Measurements from ENCODE around the gene RGCC.
"Not testable (repeated sequence)": the region's sequence is repeated elsewhere in the genome, so short reads cannot be mapped to it uniquely, and the experiment has no call there.

The RGCC gene

DNA sequence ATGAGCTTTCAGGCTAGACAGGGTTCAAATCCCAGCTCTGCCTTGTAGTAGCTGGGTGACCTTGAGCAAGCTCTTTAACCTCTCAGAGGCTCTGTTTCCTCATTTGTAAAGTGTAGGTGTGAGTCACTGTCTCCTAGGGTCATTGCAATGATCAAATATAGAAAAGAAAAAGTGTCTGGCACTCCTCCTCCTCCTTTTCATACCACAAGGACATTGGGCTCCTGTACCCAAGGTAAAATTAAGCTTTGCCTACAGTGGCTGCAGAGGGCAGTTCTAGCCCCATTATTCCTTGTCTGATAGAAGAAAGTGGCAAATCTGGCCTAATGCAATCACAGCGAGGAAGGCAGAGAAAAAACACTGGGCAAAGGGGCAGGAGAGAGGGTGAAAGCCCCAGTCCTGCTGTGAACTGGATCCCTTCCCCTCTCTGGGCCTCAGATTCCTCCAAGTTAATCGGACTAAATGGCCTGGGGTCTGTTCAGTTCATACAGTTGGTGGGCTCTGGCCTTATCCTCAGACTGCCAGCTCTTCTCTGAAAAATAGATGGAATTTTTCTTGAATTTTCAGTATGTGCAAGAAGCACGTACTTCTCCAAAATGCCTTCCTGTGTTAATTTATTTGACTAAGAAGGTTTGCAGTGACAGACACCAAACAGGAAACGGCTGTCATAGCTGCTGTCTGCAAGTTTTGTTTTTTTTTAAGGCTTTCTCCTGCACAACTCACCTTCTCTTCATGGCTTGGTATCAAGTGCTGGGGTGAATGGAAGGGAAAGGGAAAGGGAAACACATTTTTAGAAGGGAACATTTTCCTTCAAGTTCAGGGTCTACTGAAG is 35.3 kb downstream of the RGCC start:
- no peak for DNase-seq

DNA sequence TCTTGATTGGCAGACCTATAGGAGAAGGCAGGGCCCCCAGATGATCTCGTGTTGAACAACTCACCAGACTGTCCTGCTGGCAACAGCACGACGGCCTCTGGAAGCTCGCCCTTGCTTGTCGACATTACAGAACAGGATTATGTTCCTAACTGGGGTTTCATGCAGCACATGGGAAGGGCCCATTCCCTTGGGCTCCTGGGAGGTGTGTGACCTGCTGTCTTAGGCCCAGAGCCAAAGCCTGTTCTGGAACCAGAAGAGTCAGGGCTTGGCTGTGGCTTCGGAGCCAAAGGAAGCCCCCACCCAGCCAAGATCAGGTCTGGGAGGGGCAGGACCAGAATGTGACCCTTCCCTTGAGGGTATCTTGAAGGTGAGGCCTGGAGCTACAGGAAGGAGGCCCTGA is 36.9 kb downstream of the RGCC start:
- DNase-seq = no peak

DNA sequence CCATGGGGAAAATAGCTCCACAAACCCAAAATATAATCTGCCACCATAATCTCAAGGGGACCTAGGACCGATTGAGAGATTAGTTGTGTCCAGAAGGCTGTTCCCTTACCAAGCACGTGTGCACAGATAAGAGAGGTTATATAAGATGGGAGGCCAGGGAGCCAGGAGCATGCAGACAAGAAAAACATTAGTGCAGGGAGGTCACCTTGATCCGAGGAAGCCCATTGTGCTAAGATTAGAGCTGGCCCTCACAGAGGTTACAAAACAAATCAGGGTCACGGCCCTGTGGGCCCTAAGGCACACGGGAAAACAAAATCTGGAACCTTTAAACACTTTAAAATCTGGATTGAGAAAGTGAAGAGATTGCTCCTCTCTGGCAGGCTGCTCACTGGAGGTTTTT is 37.7 kb downstream of the RGCC start:
- DNase-seq = no peak

DNA sequence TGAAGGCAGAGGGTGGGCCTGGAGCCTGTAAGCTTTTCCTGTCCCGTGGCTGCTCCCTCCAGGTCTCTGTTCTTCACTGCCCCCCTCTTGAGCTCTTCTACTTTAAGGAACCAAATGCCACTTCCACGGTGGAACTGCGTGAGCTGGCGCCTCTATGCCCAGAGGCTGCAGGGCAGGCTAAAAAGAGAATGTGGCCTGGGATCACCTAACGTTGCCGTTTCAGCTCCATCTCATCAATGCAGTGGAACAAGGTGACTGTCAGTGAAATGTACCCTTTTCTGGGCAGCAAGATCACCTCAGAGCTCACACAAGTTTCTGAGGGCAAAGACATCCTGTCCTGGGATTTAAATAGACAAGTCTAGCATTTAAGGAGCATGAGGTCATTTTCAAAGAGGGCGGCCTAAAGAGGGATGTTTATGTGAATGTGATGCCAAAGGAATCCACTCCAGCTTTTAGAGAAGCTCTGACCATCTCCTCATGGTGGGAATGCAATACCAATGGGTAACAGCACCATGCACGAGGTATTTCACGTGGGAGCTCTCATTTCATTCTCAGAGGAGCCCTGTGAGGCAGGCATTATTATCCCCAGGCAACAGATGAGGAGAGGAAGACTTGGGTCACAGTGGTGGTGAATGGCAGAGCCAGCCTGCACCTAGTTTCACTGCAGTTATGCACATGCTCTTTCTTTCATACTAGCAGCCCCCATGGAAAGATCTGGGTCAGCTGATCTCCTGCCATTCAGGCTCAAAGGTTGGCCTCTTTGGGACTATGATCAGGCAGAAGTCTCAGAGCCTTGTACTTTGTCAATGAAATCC is 39.3 kb downstream of the RGCC start:
- DNase-seq = no peak

DNA sequence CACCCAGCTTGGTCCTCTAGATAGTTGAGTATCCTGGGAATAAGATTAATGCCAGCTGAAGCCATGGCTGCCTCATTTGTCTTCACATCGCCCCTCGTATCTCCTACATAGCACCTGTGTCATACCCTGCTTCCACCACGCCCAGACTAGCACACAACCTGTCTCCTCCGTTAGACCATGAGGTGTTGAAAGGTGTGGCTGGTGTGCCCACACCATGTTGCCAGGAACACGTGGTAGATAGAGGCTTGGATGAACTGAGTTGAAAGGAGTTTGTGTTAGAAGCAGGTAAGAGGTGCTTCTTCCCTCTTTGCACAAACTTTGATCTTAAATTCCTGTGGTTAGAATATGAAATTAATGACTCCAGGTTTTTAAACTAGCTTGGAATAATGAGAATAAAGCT is 40.1 kb downstream of the RGCC start:
- DNase-seq = no peak

DNA sequence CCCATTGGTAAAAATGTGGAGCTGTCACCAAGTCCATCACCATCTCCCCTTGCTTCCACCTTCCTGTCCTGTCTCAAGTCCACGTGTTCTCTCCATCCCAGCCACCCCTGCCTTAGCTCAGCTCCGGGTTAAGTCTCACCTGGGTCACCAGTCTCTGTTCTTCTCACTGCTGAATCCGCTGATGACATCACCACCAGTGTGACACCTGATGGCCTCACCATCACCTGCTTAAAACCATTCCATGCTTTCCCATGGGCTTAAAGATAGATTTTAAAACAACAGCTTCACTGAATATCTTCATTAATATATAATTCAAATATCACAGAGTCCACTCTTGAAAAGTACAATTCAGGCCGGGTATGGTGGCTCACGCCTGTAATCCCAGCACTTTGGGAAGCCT is 42.1 kb downstream of the RGCC start:
- no peak for DNase-seq

DNA sequence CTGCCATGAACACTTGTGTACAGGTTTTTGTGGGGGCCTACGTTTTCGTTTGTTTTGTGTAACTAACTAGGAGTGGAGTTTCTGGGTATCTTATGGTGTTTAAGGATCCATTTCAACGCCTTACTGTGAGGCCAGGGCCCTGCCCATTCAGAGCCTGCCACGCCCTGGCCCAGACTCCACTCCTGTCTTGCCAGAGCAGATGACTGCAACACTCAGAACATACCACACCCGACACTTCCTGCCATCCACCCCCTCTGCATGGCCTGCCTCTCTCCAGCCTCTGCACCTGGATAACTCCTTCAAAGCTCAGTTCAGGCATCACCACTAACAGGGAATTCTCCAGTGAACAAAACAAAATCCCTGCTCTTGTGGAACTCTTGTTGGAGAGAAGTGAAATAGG is 43.2 kb downstream of the RGCC start:
- DNase-seq = peak; percentile 53

DNA sequence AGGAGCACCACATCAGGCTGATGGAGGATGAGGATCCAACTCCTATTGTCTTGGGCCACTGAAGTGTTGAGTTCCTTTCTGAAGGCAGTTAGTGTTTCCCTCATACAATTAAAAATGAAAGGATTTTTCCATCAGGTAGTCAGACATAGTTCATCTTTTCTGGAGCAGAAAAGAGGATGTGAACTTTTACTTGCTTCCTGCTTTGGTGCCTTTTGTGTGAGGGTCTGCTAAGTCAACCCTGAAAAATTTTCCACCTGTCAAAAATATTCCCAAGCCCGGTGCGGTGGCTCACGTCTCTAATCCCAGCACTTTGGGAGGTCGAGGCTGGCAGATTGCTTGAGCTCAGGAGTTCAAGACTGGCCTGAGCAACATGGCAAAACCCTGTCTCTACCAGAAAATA is 43.9 kb downstream of the RGCC start:
- DNase-seq = no peak

DNA sequence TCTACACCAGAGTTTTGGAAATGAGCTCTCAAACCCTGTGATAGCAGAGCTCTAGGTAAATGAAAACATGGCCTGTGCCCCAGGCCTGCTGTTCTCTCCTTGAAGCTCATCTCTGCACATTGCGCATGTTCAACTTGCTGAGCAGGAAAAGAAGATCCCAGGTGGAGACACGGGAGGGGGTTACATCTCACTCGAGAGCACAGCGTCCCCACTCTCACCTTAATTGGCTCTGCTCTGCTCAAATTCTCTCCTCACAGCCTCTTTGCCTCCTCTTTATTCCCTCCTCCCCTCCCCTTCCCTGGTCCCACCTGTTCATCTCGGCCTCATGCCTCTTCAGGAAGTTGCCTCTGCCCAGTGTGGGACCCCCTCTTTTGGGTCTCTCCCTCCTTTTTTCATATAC is 44.7 kb downstream of the RGCC start:
- no peak for DNase-seq

DNA sequence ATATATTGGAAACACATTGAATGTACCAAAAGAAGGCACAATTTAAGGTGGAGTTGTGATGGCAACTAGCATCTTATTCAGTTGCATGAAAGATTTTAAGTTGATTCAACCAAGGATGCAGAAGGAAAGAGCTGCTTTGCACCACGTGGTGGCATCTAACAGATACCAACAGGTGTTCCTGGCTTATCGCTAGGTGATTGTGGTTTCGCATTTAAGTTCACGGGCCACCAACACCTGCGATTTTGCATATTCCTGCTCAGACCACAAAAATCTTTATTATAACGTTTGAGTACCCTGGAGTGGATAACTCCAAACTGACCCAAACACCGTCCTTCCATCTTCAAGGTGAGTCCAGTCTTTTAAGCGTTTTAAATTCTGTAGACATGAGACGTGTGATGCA is 45.3 kb downstream of the RGCC start:
- DNase-seq = no peak

DNA sequence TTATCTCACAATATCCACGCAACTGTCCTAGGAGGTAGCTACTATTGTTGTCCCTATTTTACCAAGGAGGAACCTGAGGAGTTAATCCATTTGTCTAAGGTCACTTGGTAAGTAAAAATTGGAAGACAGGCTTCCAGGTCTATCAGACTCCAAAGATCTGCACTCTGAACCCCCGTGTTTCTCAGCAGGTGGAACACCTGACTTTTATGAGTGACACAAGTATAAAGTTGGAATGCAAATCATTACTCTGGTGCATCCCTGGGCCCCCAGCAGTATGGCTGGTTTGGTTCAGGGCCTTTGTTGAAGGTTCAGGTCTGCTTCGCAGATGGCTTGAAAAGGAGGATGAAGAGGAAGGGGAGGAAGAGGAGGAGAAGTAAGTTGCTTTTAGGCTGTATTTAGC is 46.0 kb downstream of the RGCC start:
- DNase-seq = no peak

DNA sequence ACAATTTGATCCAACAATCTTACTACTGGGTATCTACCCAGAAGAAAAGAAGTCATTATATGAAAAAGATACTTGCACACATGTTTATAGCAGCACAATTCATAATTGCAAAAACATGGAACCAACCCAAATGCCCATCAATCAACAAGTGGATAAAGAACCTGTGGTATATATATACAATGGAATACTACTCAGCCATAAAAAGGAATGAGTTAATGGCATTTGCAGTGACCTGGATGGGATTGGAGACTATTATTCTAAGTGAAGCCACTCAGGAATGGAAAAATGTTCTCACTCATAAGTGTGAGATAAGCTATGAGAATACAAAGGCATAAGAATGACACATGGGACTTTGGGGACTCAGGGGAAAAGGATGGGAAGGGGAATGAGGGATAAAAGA is 47.3 kb downstream of the RGCC start:
- not testable (repeated sequence) for DNase-seq

DNA sequence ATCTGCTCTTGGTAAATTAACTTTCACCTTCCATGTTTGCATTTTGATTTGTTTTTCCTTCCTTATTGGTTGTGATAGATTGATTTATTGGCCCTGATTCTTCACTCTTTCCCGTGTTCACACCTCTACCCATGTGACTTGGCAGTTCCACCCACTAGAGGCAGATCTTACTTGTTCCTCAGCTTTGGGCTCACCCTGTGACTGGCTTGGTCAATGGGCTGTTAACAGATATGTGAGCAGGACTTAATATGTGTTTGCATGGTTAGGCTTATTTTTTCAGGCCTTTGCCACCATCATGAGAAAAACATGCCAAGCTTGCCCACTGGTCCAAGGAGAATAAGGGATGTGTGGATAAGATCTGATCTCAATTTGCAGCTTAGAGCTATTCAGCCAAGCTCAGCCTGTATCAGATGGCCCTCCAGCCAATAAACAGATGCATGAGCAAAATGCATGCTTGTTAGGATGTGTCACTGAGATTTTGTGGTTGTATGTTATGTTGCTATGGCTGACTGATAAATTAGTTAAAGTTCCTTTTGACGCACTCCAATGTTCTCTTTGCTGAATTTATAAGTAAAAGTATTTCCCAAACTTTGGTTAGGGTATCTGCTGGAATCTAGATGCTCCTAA is 48.0 kb downstream of the RGCC start:
- DNase-seq = no peak

DNA sequence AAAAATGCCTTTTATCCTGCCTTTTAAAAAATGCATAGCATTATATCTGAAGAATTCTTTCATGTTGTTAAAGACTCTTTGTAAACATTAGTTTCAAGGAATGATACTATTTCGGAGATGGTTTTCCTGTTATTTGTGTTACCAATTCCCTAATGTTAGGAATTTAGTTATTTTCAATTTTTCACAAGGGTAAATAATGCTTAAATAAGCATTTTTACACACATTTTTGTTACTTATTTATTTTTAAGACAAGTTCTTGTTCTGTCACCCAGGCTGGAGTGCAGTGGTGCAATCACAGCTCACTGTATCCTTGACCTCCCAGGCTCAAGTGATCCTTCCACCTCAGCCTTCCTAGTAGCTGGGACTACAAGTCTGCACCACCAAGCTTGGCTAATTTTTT is 49.0 kb downstream of the RGCC start:
- no peak for DNase-seq

DNA sequence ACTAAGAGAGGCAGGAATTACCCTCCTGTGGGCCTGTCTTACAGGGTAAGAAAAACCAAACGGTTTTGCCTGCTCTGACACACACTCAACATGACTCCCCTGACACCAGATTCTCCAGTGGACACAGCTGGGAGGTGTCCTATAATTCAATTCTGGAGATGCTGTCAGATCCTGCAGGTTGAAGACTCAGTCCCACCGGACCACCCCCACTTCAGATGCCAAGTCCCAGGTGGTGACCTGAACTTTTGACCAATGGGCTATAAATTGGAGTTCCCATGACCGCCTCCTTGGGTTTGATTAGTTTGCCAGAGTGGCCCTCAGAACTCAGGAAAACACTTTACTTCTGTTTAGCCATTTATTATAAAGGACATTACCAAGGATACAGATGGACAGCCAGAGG is 52.6 kb downstream of the RGCC start:
- DNase-seq = no peak

DNA sequence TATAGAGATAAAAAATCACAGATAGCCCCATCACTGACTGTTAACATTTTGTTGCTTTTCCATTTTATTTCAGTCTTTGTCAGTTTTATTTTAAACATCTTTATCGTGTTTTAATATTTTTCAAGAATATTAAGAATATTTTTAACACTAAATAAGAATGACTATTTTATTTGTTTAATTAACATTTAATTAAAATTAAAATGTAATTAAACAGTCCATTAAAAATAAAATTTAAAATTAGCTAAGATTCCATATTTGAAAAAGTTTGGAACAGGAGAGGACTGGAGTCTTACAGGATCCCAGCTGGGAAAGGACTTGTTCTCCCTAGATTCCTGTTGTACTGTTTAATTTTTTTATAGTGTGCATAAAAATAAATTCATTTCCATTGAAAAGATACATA is 54.5 kb downstream of the RGCC start:
- no peak for DNase-seq

DNA sequence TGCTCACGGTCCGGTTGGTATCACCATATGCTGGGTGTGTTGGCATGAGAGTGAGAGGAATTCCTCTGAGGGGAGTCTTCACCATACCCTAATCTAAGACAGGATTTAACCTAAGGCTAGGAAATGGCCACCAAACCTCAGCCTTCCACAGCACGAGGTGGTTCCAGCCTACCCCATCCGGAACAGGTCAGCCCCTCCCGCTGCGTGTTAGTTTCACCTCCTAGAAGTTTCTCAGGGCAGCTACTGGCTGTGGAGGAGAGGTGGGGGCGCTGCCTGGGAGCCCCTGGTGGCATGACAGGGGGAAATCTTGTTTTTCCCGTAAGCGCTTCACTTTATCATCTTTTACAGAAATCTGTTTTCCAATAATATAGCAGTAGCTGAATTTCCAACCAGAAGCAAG is 55.1 kb downstream of the RGCC start:
- DNase-seq = no peak

DNA sequence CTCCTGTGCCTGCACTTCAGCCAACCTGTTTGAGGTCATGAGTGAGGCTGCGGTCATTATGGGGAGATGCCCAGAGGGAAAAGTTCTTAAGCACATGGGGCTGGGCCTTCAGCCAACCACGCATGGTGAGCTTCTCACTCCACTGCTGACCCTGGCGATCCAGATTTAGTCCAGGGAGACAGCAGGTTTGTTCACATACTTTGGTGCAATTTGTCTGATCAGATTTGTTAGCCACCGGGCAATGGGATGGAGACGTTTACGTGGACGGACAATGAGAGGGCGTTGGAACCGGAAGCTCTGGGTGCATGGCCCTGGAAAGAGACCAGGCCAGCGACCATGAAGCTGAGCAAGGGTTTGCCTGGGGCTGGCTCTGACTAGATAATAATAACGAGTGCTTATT is 56.2 kb downstream of the RGCC start:
- DNase-seq = no peak

DNA sequence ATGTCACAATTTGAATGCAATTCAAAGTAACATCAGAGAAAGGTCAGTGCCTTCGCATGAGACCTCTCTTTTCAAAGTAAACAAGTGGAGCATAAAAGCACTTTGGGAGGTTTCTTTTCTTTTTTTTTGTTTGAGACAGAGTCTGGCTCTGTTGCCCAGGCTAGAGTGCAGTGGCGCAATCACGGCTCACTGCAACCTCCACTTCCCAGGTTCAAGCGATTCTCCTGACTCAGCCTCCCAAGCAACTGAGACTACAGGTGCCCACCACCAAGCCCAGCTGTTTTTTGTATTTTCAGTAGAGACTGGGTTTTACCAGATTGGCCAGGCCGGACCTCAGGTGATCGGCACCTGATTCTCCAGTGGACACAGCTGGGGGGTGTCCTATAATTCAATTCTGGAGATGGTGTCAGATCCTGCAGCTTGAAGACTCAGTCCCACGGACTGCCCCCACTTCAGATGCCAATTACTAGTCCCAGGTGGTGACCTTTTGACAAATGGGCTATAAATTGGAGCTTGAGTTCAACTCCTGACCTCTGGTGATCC is 57.6 kb downstream of the RGCC start:
- DNase-seq = no peak

DNA sequence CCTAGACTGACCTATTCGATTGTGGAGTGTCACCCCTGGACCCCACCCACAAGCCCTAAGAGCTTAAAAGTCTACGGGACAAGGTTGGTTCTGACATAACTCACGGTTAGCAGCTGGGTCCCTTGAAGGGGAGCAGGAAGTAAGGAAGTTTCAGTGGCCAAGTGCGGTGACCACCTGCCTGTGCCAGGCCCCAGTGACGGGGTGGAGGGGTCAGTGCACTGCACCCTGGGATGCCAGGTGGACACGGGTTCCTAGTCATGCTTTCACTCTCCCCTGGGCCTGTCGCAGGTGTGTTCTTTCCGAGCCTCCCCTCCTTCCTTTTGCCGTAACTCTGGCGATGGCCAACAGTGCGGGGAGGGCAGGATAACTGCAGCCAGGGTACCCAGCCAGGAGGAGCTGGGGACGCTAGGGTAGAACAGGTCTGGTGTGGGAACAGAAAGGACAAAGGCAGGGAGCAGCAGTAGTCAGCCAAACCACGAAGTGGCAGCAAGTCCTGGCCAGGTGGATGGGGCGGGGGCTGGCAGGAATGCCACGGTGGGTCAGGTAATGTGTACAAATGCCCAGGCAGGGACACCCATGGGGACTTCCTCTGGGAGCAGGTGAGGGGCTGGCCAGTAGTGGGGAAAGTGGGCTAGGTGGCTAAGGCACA is 58.3 kb downstream of the RGCC start:
- no peak for DNase-seq

DNA sequence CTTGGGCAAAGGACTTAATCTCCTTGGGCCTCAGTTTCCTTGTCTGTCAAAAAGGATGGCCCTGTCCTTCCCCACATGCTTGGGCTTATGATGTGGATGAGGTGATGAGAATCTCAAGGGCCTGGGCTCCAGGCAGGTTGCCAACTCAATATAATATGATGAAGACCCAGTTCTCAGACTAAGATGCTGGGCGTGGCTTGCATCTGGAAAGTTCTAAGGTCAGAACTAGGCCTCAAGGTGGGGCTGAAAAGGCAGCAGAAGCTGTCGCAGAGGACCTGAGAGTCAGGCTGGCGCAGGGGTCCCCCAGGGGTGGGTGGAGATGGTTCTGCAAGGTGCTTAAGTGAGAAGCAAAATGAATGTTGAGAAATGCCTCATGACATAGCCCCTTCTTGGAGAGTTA is 58.8 kb downstream of the RGCC start:
- DNase-seq = no peak

DNA sequence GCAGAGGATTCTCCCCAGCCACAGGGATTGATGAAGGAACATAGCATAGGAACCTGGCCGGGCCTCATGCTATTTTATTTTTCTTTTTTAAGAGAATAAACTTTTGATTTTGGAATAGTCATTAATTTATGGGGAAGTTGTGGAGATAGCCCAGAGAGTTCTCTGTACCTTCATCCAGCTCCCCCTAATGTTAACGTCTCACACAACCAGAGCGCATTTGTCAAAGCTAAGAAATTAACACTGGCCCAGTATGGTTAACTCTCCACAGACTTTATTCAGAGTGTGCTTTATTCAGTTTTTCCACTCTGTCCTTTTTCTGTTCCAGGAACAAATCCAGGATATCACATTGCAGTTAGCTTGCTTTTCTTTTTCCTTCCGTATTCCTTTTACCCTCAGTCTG is 59.4 kb downstream of the RGCC start:
- no peak for DNase-seq

DNA sequence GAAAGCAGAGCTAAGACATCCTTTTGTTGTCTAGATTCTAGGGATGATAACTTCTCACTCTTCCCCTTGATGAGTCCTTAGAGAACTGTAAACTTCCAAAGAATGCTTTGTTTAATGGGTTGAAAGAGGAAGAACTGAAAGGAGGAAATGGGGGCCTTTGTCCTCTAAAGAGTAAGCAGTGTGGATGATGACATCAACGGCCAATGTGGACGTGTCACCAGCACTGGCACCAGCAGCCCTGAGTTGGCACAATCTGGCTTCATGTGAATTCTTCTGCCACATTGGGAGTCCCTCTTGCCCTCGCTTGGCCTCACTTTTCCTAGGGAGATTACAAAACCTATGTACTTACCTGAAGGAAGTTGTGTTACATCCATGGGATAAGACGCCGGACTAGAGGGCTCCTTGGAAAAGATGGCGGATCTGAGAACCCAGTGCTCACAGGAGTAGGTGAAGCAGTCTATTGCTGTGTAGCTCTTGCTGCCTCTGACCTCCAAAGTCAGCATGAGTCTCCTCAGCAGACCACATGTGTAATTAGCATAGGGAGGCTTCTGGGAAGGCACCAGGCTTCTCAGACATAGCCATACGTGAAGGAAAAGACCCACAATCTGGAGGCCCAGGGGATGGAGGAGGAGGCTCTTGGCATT is 62.8 kb downstream of the RGCC start:
- no peak for DNase-seq
